ENCODE measurements around the gene TRPM3.

TRPM3 gene

GRCh38 chr9:70539001-70539400, 582.4 kb downstream of the TRPM3 start:
- Histone ChIP-seq H2AFZ (ENCODE audit: low read depth, low read length) (no peak overlapping the region), H3K9ac (ENCODE audit: low read length) (no peak overlapping the region), H3K9me3 (ENCODE audit: insufficient read depth, low read length) (no peaks in the 10 kb centered on the region), H3K36me3 (replicated peaks; ENCODE audit: low read depth, low read length) (no peaks in the 10 kb centered on the region), H3K27ac (ENCODE audit: low read length) (no peak overlapping the region), H4K20me1 (ENCODE audit: insufficient read depth, low read length) (no peaks in the 10 kb centered on the region), H3K4me2 (ENCODE audit: low read length) (no peak overlapping the region), H3K4me3 (ENCODE audit: low read length) (no peak overlapping the region), H3K79me2 (ENCODE audit: low read length) (no peaks in the 10 kb centered on the region), H3K4me1 (ENCODE audit: low read length) (no peaks in the 10 kb centered on the region), H3K27me3 (ENCODE audit: low read depth, low read length) (no peaks in the 10 kb centered on the region)
- TF ChIP-seq EZH2phosphoT487 (IDR thresholded peaks at IDR 0.05; ENCODE audit: low read depth), result no peak

DNA sequence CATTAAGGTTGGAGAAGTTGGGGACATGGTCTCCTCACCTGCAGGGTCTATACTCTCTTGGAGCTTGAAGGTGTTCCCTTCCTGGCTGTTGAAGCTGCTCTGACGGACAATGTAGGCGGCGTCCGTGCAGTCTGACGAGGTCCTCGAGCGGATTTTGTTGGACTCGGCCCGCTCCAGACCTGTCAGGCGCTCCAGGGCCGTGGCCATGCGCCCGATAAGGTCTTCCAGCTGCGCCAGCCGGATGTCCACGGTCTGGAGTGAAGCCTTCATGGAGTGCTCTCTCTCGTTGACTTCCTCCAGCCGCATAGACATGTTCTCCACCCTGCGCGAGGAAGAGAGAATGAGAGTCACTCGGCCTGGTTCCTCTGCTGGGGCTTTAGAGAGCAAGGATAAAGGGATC, 584.3 kb downstream of the TRPM3 start:
- Histone ChIP-seq H3K9ac (ENCODE audit: low read length) (no peak overlapping the region), H3K4me2 (ENCODE audit: low read length) (no peak overlapping the region), H4K20me1 (ENCODE audit: insufficient read depth, low read length) (no peaks in the 10 kb centered on the region), H2AFZ (ENCODE audit: low read depth, low read length) (no peak overlapping the region), H3K27ac (ENCODE audit: low read length) (no peak overlapping the region), H3K9me3 (ENCODE audit: insufficient read depth, low read length) (no peaks in the 10 kb centered on the region), H3K4me1 (ENCODE audit: low read length) (no peaks in the 10 kb centered on the region), H3K27me3 (ENCODE audit: low read depth, low read length) (no peaks in the 10 kb centered on the region), H3K4me3 (ENCODE audit: low read length) (no peak overlapping the region), H3K79me2 (ENCODE audit: low read length) (no peaks in the 10 kb centered on the region), H3K36me3 (replicated peaks; ENCODE audit: low read depth, low read length) (no peaks in the 10 kb centered on the region)
- TF ChIP-seq, protein P1, sequence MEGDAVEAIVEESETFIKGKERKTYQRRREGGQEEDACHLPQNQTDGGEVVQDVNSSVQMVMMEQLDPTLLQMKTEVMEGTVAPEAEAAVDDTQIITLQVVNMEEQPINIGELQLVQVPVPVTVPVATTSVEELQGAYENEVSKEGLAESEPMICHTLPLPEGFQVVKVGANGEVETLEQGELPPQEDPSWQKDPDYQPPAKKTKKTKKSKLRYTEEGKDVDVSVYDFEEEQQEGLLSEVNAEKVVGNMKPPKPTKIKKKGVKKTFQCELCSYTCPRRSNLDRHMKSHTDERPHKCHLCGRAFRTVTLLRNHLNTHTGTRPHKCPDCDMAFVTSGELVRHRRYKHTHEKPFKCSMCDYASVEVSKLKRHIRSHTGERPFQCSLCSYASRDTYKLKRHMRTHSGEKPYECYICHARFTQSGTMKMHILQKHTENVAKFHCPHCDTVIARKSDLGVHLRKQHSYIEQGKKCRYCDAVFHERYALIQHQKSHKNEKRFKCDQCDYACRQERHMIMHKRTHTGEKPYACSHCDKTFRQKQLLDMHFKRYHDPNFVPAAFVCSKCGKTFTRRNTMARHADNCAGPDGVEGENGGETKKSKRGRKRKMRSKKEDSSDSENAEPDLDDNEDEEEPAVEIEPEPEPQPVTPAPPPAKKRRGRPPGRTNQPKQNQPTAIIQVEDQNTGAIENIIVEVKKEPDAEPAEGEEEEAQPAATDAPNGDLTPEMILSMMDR (IDR thresholded peaks at IDR 0.05; ENCODE audit: low read depth, low read length), result no peak
- TF ChIP-seq EZH2phosphoT487 (IDR thresholded peaks at IDR 0.05; ENCODE audit: low read depth), result no peak

- no peaks in the 10 kb centered on the region for H3K4me1 ChIP-seq (ENCODE audit: low read length)
- TF ChIP-seq, protein P1 (IDR thresholded peaks at IDR 0.05; ENCODE audit: low read depth, low read length), result no peak
- H3K27ac ChIP-seq (ENCODE audit: low read length), result no peak overlapping the region
Measured at GRCh38 chr9:70535546-70536323, 585.7 kb downstream of the TRPM3 start.

DNA sequence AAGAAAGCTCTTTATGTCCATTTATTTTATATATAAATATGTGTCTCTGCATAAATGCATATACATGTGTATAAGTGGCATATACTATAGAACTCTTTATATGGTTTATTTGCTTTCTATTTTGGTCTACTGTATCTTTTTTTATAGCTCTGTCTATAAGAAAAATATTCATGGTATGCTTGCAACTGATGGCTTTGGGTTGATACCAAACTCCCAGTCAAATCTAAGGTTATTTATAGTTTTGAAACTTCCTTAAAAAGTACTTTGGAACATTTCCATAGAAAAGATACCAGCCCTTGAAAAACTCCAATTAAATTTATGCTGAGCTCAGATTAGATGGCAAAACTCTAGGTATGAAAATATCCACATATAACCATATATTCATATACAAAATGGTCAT, 587.0 kb downstream of the TRPM3 start:
- H3K9me3 ChIP-seq (ENCODE audit: insufficient read depth, low read length), result no peaks in the 10 kb centered on the region
- no peak overlapping the region for H3K9ac ChIP-seq (ENCODE audit: low read length)
- H3K27ac ChIP-seq (ENCODE audit: low read length), result no peak overlapping the region
- no peaks in the 10 kb centered on the region for H3K4me1 ChIP-seq (ENCODE audit: low read length)
- H3K4me2 ChIP-seq (ENCODE audit: low read length), result no peak overlapping the region
- no peak overlapping the region for H3K4me3 ChIP-seq (ENCODE audit: low read length)
- no peaks in the 10 kb centered on the region for H3K79me2 ChIP-seq (ENCODE audit: low read length)
- H4K20me1 ChIP-seq (ENCODE audit: insufficient read depth, low read length), result no peaks in the 10 kb centered on the region
- H3K36me3 ChIP-seq (replicated peaks; ENCODE audit: low read depth, low read length), result no peaks in the 10 kb centered on the region
- H2AFZ ChIP-seq (ENCODE audit: low read depth, low read length), result no peak overlapping the region
- H3K27me3 ChIP-seq (ENCODE audit: low read depth, low read length), result no peaks in the 10 kb centered on the region
- TF ChIP-seq, protein P1 (IDR thresholded peaks at IDR 0.05; ENCODE audit: low read depth, low read length), result no peak
- no peak for TF ChIP-seq EZH2phosphoT487 (IDR thresholded peaks at IDR 0.05; ENCODE audit: low read depth)

More at GRCh38 chr9:70535546-70536323, 585.7 kb downstream of the TRPM3 start:
- Histone ChIP-seq H3K9ac (ENCODE audit: low read length) (no peak overlapping the region), H4K20me1 (ENCODE audit: insufficient read depth, low read length) (no peaks in the 10 kb centered on the region), H3K9me3 (ENCODE audit: insufficient read depth, low read length) (no peaks in the 10 kb centered on the region), H2AFZ (ENCODE audit: low read depth, low read length) (no peak overlapping the region), H3K36me3 (replicated peaks; ENCODE audit: low read depth, low read length) (no peaks in the 10 kb centered on the region), H3K27me3 (ENCODE audit: low read depth, low read length) (no peaks in the 10 kb centered on the region), H3K79me2 (ENCODE audit: low read length) (no peaks in the 10 kb centered on the region), H3K4me3 (ENCODE audit: low read length) (no peak overlapping the region), H3K4me2 (ENCODE audit: low read length) (no peak overlapping the region)

All from OCI-LY3 (cell line).